A673 (cell line): ENCODE data around the gene WHAMM. TPM values are rescaled to one million over a fixed set of nuclear protein-coding genes. Genes with fewer than 3 reads are reported as not detected.

Experiments used
- BruUV-seq: library from RNA; stranded (reverse); fragments of 400-500 nt; replicated peaks from 2 replicates; lab custom pipeline; 2021; lab: Mats Ljungman, UMichigan
- CTCF ChIA-PET: fragments of 300-600 bp; sonication (Branson Sonifier 250); formaldehyde crosslinking; loops from one replicate; lab custom pipeline; 2022; ENCODE audit warnings: antibody characterized with exemption; lab: Charles Lee
- POLR2A ChIA-PET: fragments of 300-600 bp; sonication (Branson Sonifier 250); formaldehyde crosslinking; loops from one replicate; lab custom pipeline; 2022; ENCODE audit warnings: antibody characterized with exemption; ENCODE audit not compliant: low non-redundant PET; lab: Charles Lee
- DNase-seq: peaks from one replicate; pipeline ENCODE4 v3.0.0-alpha.2; 2015; ENCODE audit warnings: low spot score
- H3K27ac ChIP-seq: fragments of 200-600 bp; sonication (generic); 2 replicates; pipeline ENCODE4 v1.5.1; 2016; ENCODE audit warnings: mixed run types, low read depth, mild to moderate bottlenecking, mixed read lengths, antibody characterized with exemption, low read length; ENCODE audit not compliant: poor library complexity, severe bottlenecking
- H3K27me3 ChIP-seq: fragments of 200-600 bp; sonication (generic); replicated peaks from 2 replicates; pipeline ENCODE4 v1.6.1; 2017; ENCODE audit warnings: mixed run types, low read depth, mild to moderate bottlenecking, mixed read lengths, antibody characterized with exemption, low read length; ENCODE audit not compliant: insufficient read depth, poor library complexity
- H3K36me3 ChIP-seq: fragments of 200-600 bp; sonication (generic); 2 replicates; pipeline ENCODE4 v1.6.1; 2016; ENCODE audit warnings: mixed run types, mild to moderate bottlenecking, mixed read lengths, antibody characterized with exemption, low read length; ENCODE audit not compliant: insufficient read depth, poor library complexity, severe bottlenecking
- H3K4me1 ChIP-seq: fragments of 200-600 bp; sonication (generic); 2 replicates; pipeline ENCODE4 v1.6.1; 2017; ENCODE audit warnings: mixed run types, mild to moderate bottlenecking, mixed read lengths, antibody characterized with exemption, low read length; ENCODE audit not compliant: insufficient read depth, poor library complexity, severe bottlenecking
- H3K4me3 ChIP-seq: fragments of 200-600 bp; sonication (generic); 2 replicates; pipeline ENCODE4 v1.5.1; 2016; ENCODE audit warnings: low read depth, mixed run types, mild to moderate bottlenecking, mixed read lengths, low read length; ENCODE audit not compliant: poor library complexity, severe bottlenecking
- H3K9me3 ChIP-seq: fragments of 200-600 bp; sonication (generic); 2 replicates; pipeline ENCODE4 v1.6.1; 2016; ENCODE audit warnings: mixed run types, low read depth, mild to moderate bottlenecking, mixed read lengths, antibody characterized with exemption, low read length; ENCODE audit not compliant: poor library complexity, severe bottlenecking
- EZH2 ChIP-seq: fragments of 200-600 bp; sonication (generic); IDR thresholded peaks from 2 replicates; pipeline ENCODE4 v1.6.1; 2017; ENCODE audit warnings: borderline replicate concordance, low read depth, mild to moderate bottlenecking, mixed read lengths, antibody characterized with exemption, low read length; ENCODE audit not compliant: poor library complexity, severe bottlenecking
- intact Hi-C: fragments of 100-400 bp; cut with micrococcal nuclease; formaldehyde crosslinking; loops from one replicate; pipeline ENCODE4 v1.10.0; 2022; ENCODE audit not compliant: unreplicated experiment
- total RNA-seq: library from RNA; stranded (reverse); gene quantifications from 2 replicates; pipeline ENCODE4 v1.2.3, GENCODE V29; 2021
- TF ChIP-seq, protein P1 (sequence below): fragments of 300-800, 200-600 bp; sonication (generic); conservative IDR thresholded peaks from 2 replicates; pipeline ENCODE4 v1.5.1; 2017; ENCODE audit warnings: low read depth, mild to moderate bottlenecking, antibody characterized with exemption, low read length, moderate library complexity, mixed read lengths

The WHAMM gene
- total RNA-seq, 1 experiment from 2014 or later, result 5.1 TPM

DNA sequence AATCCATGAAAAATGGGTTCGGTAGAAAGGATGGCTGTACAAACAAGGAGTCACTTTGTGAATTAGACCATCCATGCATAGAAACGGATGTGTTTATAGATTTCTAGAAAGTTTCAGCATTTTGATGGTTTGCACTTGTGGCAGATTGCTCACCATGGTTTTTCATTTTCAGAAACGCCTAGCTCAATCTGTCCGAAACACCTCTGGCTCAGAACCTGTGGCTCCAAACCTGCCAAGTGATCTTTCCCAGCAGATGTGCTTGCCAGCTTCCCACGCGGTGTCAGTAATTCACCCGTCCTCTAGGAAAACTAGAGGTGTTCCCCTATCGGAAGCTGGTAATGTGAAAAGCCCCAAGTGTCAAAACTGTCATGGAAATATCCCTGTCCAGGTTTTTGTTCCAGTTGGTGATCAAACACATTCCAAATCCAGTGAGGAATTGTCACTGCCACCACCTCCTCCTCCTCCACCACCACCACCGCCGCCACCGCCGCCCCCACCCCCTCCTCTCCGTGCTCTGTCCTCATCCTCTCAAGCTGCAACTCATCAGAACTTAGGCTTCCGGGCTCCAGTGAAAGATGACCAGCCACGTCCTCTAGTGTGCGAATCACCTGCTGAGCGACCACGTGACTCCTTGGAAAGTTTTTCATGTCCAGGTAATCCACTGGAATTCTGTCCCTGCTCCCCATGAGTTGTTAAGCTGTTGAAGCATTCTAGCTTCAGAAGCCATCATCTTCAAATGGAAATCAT lies 21.2 kb downstream of the WHAMM start:
- H3K4me3 ChIP-seq, result no peak overlapping the region
- DNase-seq, result no peak
- intact Hi-C loops, result no loop called here
- ChIA-PET POLR2A (interaction anchor here (0.7 kb wide), 1 partner anchor 34 kb away, joined by 3 read pairs; no protein-coding TSS in a partner anchor), CTCF (interaction anchor here (0.7 kb wide), 1 partner anchor 1011 kb away, joined by 5 read pairs; no protein-coding TSS in a partner anchor)
- no TSS peak for BruUV-seq
- H3K36me3 ChIP-seq, result peaks cover 54% of the 10 kb centered on the region
- H3K4me1 ChIP-seq, result peaks cover 9% of the 10 kb centered on the region
- no peaks in the 10 kb centered on the region for H3K9me3 ChIP-seq
- TF ChIP-seq EZH2, result no peak
- TF ChIP-seq, protein P1, sequence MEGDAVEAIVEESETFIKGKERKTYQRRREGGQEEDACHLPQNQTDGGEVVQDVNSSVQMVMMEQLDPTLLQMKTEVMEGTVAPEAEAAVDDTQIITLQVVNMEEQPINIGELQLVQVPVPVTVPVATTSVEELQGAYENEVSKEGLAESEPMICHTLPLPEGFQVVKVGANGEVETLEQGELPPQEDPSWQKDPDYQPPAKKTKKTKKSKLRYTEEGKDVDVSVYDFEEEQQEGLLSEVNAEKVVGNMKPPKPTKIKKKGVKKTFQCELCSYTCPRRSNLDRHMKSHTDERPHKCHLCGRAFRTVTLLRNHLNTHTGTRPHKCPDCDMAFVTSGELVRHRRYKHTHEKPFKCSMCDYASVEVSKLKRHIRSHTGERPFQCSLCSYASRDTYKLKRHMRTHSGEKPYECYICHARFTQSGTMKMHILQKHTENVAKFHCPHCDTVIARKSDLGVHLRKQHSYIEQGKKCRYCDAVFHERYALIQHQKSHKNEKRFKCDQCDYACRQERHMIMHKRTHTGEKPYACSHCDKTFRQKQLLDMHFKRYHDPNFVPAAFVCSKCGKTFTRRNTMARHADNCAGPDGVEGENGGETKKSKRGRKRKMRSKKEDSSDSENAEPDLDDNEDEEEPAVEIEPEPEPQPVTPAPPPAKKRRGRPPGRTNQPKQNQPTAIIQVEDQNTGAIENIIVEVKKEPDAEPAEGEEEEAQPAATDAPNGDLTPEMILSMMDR, result no peak
- no peaks in the 10 kb centered on the region for H3K27me3 ChIP-seq
- no peak overlapping the region for H3K27ac ChIP-seq

DNA sequence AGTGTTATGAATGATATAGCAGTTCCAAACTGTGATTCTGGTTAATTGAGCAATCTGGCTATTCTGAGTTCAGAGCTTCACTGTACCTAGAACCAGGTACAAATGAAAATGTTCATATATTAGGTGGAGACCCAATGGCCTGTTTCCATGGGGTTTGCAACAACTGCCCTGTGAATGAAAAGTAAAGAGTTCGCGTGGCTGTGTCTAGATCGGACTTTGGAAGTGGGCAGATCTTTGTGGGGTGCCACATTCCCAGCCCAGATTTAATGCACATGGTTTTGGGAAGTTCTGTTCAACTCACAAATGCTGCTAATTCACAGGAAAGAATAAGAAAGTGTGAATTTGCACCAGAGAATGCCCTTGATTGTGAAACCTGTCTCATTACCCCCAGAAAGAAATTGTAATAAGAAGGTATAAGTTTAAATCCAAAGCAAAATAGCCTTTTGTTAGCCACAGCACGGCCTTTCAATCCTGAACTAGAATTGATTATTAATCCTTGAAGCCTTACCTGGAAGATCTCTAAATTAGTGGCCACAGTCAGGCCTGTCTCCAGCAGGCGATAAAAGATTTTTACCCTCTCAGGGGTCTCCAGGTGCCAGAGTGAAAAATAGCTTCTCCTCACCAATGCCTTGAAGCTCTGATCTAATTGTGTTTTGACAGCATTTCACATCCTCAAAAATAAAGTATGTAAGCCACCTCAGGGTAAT lies 22.6 kb downstream of the WHAMM start:
- Histone ChIP-seq H3K27me3 (no peaks in the 10 kb centered on the region), H3K27ac (peak overlapping the region; percentile 38), H3K4me1 (peaks cover 9% of the 10 kb centered on the region), H3K36me3 (peaks cover 41% of the 10 kb centered on the region), H3K9me3 (no peaks in the 10 kb centered on the region), H3K4me3 (no peak overlapping the region)
- no TSS peak for BruUV-seq
- TF ChIP-seq, protein P1, result no peak
- no peak for TF ChIP-seq EZH2
- POLR2A ChIA-PET, result no interaction called here
- intact Hi-C loops, result no loop called here
- CTCF ChIA-PET, result no interaction called here
- DNase-seq, result no peak

DNA sequence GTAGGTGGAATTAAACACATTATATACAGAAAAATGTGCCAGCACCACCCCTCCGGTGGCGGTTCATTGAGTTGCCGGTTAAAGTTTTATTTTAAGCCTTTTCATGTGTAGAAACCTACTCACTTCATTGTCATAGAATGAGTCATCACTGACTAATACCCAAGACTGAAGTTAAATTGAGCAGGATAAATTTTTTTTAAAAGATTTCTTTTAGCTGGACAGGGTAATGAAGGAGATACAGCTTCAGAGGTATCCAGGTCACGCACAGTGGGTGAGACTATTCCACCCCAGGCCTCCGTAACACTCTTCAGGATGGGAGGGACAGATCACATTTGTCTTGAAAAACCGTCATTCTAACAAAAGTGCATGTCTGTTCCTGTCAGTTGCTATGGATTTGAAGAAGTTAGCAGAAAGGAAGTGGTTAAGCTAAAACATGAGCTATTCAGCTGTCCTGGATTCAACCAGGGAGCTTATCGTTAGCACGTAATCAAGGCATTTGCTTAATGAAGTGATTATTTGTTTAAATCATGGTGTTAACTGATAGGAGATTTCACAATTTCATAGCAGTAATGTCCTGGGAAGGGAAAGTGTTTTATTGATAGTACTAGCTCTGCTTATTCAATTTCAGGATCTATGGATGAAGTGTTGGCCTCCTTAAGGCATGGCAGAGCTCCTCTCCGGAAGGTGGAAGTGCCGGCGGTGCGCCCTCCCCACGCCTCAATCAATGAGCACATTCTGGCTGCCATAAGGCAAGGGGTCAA lies 23.4 kb downstream of the WHAMM start:
- H3K27ac ChIP-seq, result peak overlapping the region; percentile 38
- no peaks in the 10 kb centered on the region for H3K27me3 ChIP-seq
- POLR2A ChIA-PET, result interaction anchor here (0.7 kb wide), 1 partner anchor 9 kb away, joined by 3 read pairs; no protein-coding TSS in a partner anchor
- CTCF ChIA-PET, result no interaction called here
- H3K36me3 ChIP-seq, result peaks cover 33% of the 10 kb centered on the region
- no peaks in the 10 kb centered on the region for H3K9me3 ChIP-seq
- no peak overlapping the region for H3K4me3 ChIP-seq
- peak; percentile 63 for DNase-seq
- TF ChIP-seq EZH2, result no peak
- TF ChIP-seq, protein P1, result no peak
- intact Hi-C loops, result no loop called here
- no TSS peak for BruUV-seq
- peaks cover 9% of the 10 kb centered on the region for H3K4me1 ChIP-seq
